HepG2 (cell line): ENCODE measurements around the gene YPEL3. TPM values are rescaled to one million over a fixed set of nuclear protein-coding genes. Genes with fewer than 3 reads are reported as not detected.
A peak's percentile ranks its signal among the peaks of the same experiment; 100 is the strongest.

Experiments used
- ARID4A ChIP-seq: sonication (generic); formaldehyde crosslinking; IDR thresholded peaks from 2 replicates; pipeline ENCODE4 v1.5.0; 2020; ENCODE audit warnings: mild to moderate bottlenecking, missing genetic modification reagents, borderline replicate concordance
- IRX3 ChIP-seq: sonication (generic); formaldehyde crosslinking; IDR thresholded peaks from 2 replicates; pipeline ENCODE4 v1.8.1; 2023; ENCODE audit warnings: mild to moderate bottlenecking, low read depth, missing genetic modification reagents, borderline replicate concordance
- KIAA2018 ChIP-seq: sonication (generic); formaldehyde crosslinking; IDR thresholded peaks from 2 replicates; pipeline ENCODE4 v1.5.0; 2020; ENCODE audit warnings: mild to moderate bottlenecking, missing genetic modification reagents, borderline replicate concordance
- MAFF ChIP-seq: IDR thresholded peaks from 2 replicates; pipeline ENCODE4 v1.6.1; 2011; ENCODE audit warnings: low read depth, low read length, improper control_type of control experiment
- MED13 ChIP-seq: sonication (generic); formaldehyde crosslinking; IDR thresholded peaks from 2 replicates; pipeline ENCODE4 v1.5.0; 2020; ENCODE audit warnings: missing genetic modification reagents
- ONECUT2 ChIP-seq: sonication (generic); formaldehyde crosslinking; IDR thresholded peaks from 2 replicates; pipeline ENCODE4 v1.4.0; 2020; ENCODE audit warnings: missing genetic modification reagents
- RBM39 ChIP-seq: fragments of 200-400 bp; formaldehyde crosslinking; IDR thresholded peaks from one replicate; pipeline ENCODE4 v1.6.1; 2018; ENCODE audit warnings: antibody characterized with exemption, mild to moderate bottlenecking, low read depth, low read length; ENCODE audit not compliant: poor library complexity, severe bottlenecking
- TOPORS ChIP-seq: sonication (generic); formaldehyde crosslinking; IDR thresholded peaks from 2 replicates; pipeline ENCODE4 v1.8.0; 2023; ENCODE audit warnings: mild to moderate bottlenecking, missing genetic modification reagents
- ZFP1 ChIP-seq: IDR thresholded peaks from 2 replicates; pipeline ENCODE4 v1.6.1; 2016
- ZNF326 ChIP-seq: sonication (generic); formaldehyde crosslinking; IDR thresholded peaks from 2 replicates; pipeline ENCODE4 v1.4.0; 2020; ENCODE audit warnings: missing genetic modification reagents, borderline replicate concordance
- ZNF75D ChIP-seq: sonication (generic); formaldehyde crosslinking; IDR thresholded peaks from 2 replicates; pipeline ENCODE4 v1.8.1; 2023; ENCODE audit warnings: missing genetic modification reagents, mild to moderate bottlenecking, borderline replicate concordance
- polyA plus RNA-seq, 8 experiments: library from polyadenylated mRNA; depleted of rRNA in 3 of 8; stranded (reverse) in 7 of 8; unstranded in 1 of 8; fragments of >200 nt; fragmentation: Illumina TruSeq in 4 of 8; extraction: Trizol in 4 of 8; gene quantifications; 2 replicates each; pipeline versions ENCODE4 v1.2.1 to v1.2.3, GENCODE V29; 2011 to 2016; ENCODE audit warnings: low read depth in 4 of 8, missing spikeins in 1 of 8, mixed read lengths in 1 of 8; ENCODE audit not compliant: insufficient read depth in 1 of 8
- total RNA-seq, 5 experiments: library from RNA; depleted of rRNA; stranded (reverse); fragments of >200 nt; fragmentation: Illumina TruSeq; extraction: Trizol; gene quantifications; 2 replicates each; pipeline ENCODE4 v1.2.3, GENCODE V29; 2016; ENCODE audit warnings: low read depth in 1 of 5
- TF ChIP-seq, protein P1 (sequence below): sonication (generic); formaldehyde crosslinking; IDR thresholded peaks from 2 replicates; pipeline ENCODE4 v1.8.0; 2022; ENCODE audit warnings: mild to moderate bottlenecking, missing genetic modification reagents, borderline replicate concordance
- TF ChIP-seq, protein P2 (sequence below): sonication (generic); formaldehyde crosslinking; IDR thresholded peaks from 2 replicates; pipeline ENCODE4 v1.8.0; 2022; ENCODE audit warnings: missing genetic modification reagents, mild to moderate bottlenecking, inconsistent platforms, borderline replicate concordance

YPEL3 gene
- total and polyA plus RNA-seq, 2 of the 13 experiments (the other 11 are each of a cell fraction or from before 2014, with no cell fraction given), result 5.4 to 47.0 TPM

DNA sequence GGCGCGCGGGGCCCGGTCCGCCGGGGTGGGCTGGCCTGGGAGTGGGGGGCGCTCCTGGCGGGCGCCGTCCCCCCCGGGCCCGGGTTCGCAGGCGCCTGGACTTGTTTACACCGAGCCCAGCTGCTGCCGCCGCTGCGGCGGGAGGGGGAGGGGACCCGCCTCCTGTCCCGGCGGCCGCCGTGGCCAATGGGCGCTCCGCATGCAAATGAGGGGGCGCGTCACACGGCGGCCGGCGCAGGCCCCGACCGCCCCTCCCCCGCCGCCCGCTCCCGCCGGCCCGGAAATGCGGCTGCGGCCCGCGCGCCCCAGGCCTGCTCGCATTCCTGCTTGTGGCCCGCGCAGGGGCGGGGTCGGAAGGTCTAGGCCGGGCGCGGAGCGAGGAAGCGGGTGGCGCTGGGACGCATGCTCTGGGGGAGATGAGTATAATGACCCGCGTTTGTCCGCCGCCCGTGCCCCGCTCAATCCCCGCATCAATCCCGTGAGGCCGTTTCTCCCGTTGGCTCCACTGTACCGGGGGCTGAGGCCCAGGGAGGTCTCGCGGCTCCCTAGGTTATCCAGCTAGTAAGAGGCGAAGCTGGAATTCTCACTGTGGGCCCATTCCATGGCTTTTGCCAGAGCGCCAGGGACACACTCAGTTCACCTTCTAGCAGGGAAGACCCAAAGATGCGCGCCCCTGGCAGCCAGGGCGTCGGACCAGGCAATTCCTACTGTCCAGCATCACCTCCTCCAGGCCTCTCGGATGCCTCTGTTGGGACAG, at the start of gene YPEL3 (continued):
- TF ChIP-seq TOPORS (CRISPR knock-in tag) (peak; percentile 93; the same call in 1 of the 2 replicates), KIAA2018 (CRISPR knock-in tag) (no peak), ZNF326 (CRISPR knock-in tag) (no peak), ZFP1 (no peak; the same call in 1 of the 2 replicates), RBM39 (no peak), ZNF75D (CRISPR knock-in tag) (no peak), MAFF (no peak), ONECUT2 (CRISPR knock-in tag) (0 out of 2 replicates have a peak, but pooled peaks have one; percentile 7), ARID4A (CRISPR knock-in tag) (peak; percentile 66), MED13 (CRISPR knock-in tag) (no peak), IRX3 (0 out of 2 replicates have a peak, but pooled peaks have one; percentile 66)
- TF ChIP-seq, protein P1, sequence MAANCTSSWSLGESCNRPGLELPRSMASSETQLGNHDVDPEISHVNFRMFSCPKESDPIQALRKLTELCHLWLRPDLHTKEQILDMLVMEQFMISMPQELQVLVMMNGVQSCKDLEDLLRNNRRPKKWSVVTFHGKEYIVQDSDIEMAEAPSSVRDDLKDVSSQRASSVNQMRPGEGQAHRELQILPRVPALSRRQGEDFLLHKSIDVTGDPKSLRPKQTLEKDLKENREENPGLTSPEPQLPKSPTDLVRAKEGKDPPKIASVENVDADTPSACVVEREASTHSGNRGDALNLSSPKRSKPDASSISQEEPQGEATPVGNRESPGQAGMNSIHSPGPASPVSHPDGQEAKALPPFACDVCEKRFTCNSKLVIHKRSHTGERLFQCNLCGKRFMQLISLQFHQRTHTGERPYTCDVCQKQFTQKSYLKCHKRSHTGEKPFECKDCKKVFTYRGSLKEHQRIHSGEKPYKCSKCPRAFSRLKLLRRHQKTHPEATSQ (CRISPR knock-in tag), result peak; percentile 67; the same call in 1 of the 2 replicates
- TF ChIP-seq, protein P2, sequence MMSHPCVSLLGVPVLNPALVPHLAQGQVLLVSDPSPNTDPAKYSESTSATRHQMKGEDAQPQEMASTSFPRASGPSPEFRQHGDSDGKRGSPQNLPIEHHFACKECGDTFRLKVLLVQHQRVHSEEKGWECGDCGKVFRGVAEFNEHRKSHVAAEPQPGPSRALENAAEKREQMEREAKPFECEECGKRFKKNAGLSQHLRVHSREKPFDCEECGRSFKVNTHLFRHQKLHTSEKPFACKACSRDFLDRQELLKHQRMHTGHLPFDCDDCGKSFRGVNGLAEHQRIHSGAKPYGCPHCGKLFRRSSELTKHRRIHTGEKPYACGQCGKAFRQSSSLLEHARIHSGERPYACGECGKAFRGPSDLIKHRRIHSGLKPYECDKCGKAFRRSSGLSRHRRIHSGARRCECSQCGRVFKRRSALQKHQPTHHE (CRISPR knock-in tag), result no peak
